ENCODE data around the gene CTNNBL1. TPM values are rescaled to one million over a fixed set of nuclear protein-coding genes. Genes with fewer than 3 reads are reported as not detected.

CTNNBL1 gene
- total and polyA plus RNA-seq, 11 donors: 22.6 to 68.9 (median 50.5) TPM

GRCh38 chr20:37913567-37914366, 219.9 kb downstream of the CTNNBL1 start:
- DNase-seq: no peak
- TF ChIP-seq CTCF (IDR thresholded peaks at IDR 0.05) (no peak), POLR2A (IDR thresholded peaks at IDR 0.05) (no peak)
- peaks cover 0 to 21% (median 8%) of the 10 kb centered on the region in 12 donors for H3K4me1 ChIP-seq
- H3K27me3 ChIP-seq: peaks cover 0 to 71% (median 13%) of the 10 kb centered on the region in 9 donors
- WGBS, 4 donors: 64 to 72% (median 70%) methylated on average over 18 to 19 of the region's 19 CpGs
- H3K36me3 ChIP-seq: no peaks in the 10 kb centered on the region
- H3K9me3 ChIP-seq: no peaks in the 10 kb centered on the region
- no peak overlapping the region for H3K4me3 ChIP-seq
- intact Hi-C loops (cut with DNase I): no loop called here
- H3K27ac ChIP-seq: no peak overlapping the region
- no peak for ATAC-seq

- no peak for TF ChIP-seq CTCF (IDR thresholded peaks at IDR 0.05)
- TF ChIP-seq POLR2A (IDR thresholded peaks at IDR 0.05): no peak
- Histone ChIP-seq H3K27me3 (peaks cover 0 to 69% (median 13%) of the 10 kb centered on the region in 9 donors), H3K9me3 (no peaks in the 10 kb centered on the region), H3K27ac (peak overlapping the region in 1 of 12 donors; percentile 59), H3K4me1 (peaks cover 0 to 21% (median 8%) of the 10 kb centered on the region in 12 donors), H3K4me3 (peak overlapping the region in 1 of 12 donors; percentile 37), H3K36me3 (no peaks in the 10 kb centered on the region)
- no peak for ATAC-seq
- intact Hi-C loops (cut with DNase I): no loop called here
- DNase-seq: no peak
- 40 to 55% (median 44%) methylated on average over 5 of the region's 5 CpGs for WGBS, 4 donors
Observed at GRCh38 chr20:37914367-37914671, 220.5 kb downstream of the CTNNBL1 start.

DNA sequence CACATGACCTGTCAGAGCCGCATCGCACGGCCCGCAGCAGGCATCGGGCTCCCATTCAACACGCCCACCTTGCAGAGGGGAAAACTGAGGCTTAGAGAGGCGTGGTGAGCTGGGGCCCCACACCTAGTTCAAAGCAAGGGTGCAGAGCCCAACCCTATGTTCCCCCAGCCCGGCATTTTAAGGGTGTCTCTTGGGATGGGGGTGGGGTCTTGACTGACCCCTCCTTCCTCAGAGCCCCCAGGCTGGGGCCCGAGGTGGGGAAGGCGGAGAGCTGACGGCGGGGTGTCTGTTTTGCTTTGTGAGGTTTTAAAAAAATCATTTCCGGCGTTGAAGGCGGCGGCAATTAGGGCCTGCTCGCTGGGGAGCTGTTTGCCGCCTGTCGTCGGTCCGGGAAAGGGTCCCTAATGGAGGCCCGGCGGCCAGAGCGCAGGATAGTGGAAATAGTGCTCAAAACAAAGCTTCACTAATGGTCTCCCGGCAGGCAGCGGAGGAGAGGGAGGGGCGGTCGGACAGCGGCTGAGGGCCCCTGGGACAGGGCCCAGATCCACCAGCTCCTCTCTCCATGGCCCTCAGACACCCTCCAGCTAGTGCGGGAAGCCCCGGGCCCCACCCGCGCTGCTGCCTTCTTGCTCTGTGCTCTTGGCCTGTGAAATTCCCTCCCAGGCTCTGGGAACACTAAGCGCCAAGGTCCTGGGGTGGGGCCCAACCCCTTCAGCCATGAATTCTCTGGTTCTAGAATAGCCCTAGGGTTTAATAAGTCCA, 221.0 kb downstream of the CTNNBL1 start:
- Histone ChIP-seq H3K4me1 (peaks cover 0 to 21% (median 8%) of the 10 kb centered on the region in 12 donors), H3K4me3 (peak overlapping the region in 8 of 12 donors; percentile 17 to 43 (median 26)), H3K27me3 (peaks cover 0 to 68% (median 13%) of the 10 kb centered on the region in 9 donors), H3K36me3 (no peaks in the 10 kb centered on the region), H3K27ac (peak overlapping the region in 1 of 12 donors; percentile 59), H3K9me3 (no peaks in the 10 kb centered on the region)
- 9 to 30% (median 14%) methylated on average over 23 to 34 of the region's 34 CpGs for WGBS, 4 donors
- intact Hi-C loops (cut with DNase I): no loop called here
- no peak for DNase-seq
- peak in 3 of 4 donors; percentile 29 to 38 (median 30) for ATAC-seq
- TF ChIP-seq CTCF (IDR thresholded peaks at IDR 0.05): no peak
- TF ChIP-seq POLR2A (IDR thresholded peaks at IDR 0.05): no peak

GRCh38 chr20:37915434-37915787, 221.6 kb downstream of the CTNNBL1 start:
- no peak for ATAC-seq
- WGBS, 4 donors: 36 to 57% (median 55%) methylated on average over 3 to 10 of the region's 10 CpGs
- intact Hi-C loops (cut with DNase I): no loop called here

More at GRCh38 chr20:37915434-37915787, 221.6 kb downstream of the CTNNBL1 start:
- H3K4me1 ChIP-seq: peaks cover 0 to 21% (median 8%) of the 10 kb centered on the region in 12 donors
- no peaks in the 10 kb centered on the region for H3K36me3 ChIP-seq
- H3K27me3 ChIP-seq: peaks cover 0 to 64% (median 13%) of the 10 kb centered on the region in 9 donors
- DNase-seq: no peak
- no peak for TF ChIP-seq POLR2A (IDR thresholded peaks at IDR 0.05)
- no peak for TF ChIP-seq CTCF (IDR thresholded peaks at IDR 0.05)
- peak overlapping the region in 1 of 12 donors; percentile 18 for H3K4me3 ChIP-seq
- H3K9me3 ChIP-seq: no peaks in the 10 kb centered on the region
- peak overlapping the region in 1 of 12 donors; percentile 59 for H3K27ac ChIP-seq

Data from heart left ventricle (tissue), 16 donors.